22Rv1 (cell line): ENCODE data around the gene DNAJC18.

Experiments
- ZFX ChIP-seq: fragments of 450-650 bp; IDR thresholded peaks from 2 replicates; pipeline ENCODE4 v1.6.1; 2017; ENCODE audit warnings: antibody characterized with exemption, borderline replicate concordance
- TF ChIP-seq, protein P1 (sequence below): fragments of 450-650 bp; IDR thresholded peaks from 2 replicates; pipeline ENCODE4 v1.5.1; 2017; ENCODE audit warnings: mild to moderate bottlenecking

DNA sequence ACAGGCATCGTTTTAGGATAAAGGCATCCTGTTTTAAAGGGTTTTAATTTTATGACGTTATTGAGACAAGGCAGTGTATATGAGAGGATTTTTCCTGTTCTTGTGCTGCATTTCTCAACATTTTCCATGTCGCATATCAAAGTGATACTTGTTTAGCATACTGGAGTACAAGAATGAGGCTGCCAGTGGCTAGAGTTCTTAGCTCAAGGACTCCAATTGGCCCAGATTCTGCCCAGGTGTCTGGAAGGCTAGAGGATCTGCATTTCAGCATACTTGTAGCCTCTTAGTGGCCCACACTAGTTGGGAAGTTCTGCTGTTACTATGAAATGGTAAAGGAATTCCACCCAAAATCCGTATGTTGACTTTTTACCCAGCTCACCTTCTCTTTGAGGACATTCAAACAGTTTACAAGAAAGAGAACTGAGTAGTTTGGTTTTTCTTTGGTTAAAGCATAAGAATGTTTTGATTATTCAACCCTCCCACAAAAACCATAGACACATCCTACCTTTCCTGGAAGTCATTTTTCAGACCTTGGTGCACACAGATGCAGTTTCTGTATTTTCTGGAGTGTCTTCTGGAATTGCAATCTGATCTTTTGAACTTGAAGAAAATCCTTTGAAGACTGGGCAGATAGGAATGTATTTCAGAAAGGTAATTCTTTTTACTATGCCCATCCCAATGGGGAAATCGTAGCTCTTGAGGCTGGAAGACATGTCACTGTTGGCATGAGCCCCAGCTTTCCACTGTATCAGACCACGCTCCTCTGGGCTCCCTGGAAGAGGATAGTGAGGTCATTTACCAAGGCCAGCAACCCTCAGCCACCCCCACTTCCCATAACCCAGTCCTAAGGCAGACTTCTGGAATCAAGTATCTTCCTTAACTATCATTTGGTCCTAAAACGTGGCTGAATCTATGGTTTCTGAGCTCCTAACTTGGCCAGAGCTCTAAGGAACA is 67.6 kb downstream of the DNAJC18 start:
- TF ChIP-seq, protein P1, sequence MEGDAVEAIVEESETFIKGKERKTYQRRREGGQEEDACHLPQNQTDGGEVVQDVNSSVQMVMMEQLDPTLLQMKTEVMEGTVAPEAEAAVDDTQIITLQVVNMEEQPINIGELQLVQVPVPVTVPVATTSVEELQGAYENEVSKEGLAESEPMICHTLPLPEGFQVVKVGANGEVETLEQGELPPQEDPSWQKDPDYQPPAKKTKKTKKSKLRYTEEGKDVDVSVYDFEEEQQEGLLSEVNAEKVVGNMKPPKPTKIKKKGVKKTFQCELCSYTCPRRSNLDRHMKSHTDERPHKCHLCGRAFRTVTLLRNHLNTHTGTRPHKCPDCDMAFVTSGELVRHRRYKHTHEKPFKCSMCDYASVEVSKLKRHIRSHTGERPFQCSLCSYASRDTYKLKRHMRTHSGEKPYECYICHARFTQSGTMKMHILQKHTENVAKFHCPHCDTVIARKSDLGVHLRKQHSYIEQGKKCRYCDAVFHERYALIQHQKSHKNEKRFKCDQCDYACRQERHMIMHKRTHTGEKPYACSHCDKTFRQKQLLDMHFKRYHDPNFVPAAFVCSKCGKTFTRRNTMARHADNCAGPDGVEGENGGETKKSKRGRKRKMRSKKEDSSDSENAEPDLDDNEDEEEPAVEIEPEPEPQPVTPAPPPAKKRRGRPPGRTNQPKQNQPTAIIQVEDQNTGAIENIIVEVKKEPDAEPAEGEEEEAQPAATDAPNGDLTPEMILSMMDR: no peak
- TF ChIP-seq ZFX: no peak
